H1 (cell line): ENCODE measurements around the gene TSPAN4. TPM values are rescaled to one million over a fixed set of nuclear protein-coding genes. Genes with fewer than 3 reads are reported as not detected.

ENCODE experiments used
- ASH2L ChIP-seq: fragments of 200-600, 300-600 bp; sonication (generic); IDR thresholded peaks from one replicate; pipeline ENCODE4 v1.7.1; 2017; ENCODE audit warnings: low read length
- BACH1 ChIP-seq: IDR thresholded peaks from 2 replicates; pipeline ENCODE4 v1.6.1; 2012; ENCODE audit warnings: low read length, improper control_type of control experiment
- CHD2 ChIP-seq: IDR thresholded peaks from 2 replicates; pipeline ENCODE4 v1.6.1; 2012; ENCODE audit warnings: low read length, improper control_type of control experiment
- CTBP2 ChIP-seq: IDR thresholded peaks from 2 replicates; pipeline ENCODE4 v1.7.0; 2011; ENCODE audit warnings: borderline replicate concordance, mild to moderate bottlenecking, moderate library complexity, mixed read lengths, low read length; ENCODE audit not compliant: insufficient read depth, insufficient read length
- EGR1 ChIP-seq: IDR thresholded peaks from 2 replicates; pipeline ENCODE4 v1.6.1; 2011; ENCODE audit warnings: low read depth, low read length, borderline replicate concordance
- EP300 ChIP-seq, 2 experiments: IDR thresholded peaks; 1 replicate in 1 of 2; 2 replicates in 1 of 2; pipeline ENCODE4 v1.6.1; 2011 to 2012; ENCODE audit warnings: low read depth in 2 of 2, low read length in 2 of 2, mild to moderate bottlenecking in 2 of 2, borderline replicate concordance in 1 of 2, inconsistent platforms in 1 of 2, moderate library complexity in 1 of 2
- EZH2 ChIP-seq: fragments of 200-600 bp; sonication (generic); IDR thresholded peaks from 2 replicates; pipeline ENCODE4 v1.7.1; 2012; ENCODE audit warnings: low read depth, mild to moderate bottlenecking, moderate library complexity, low read length, inconsistent platforms; ENCODE audit not compliant: severe bottlenecking
- JUN ChIP-seq: IDR thresholded peaks from 2 replicates; pipeline ENCODE4 v1.6.1; 2011; ENCODE audit warnings: low read depth, mild to moderate bottlenecking, improper control_type of control experiment, low read length
- KDM4A ChIP-seq: IDR thresholded peaks from one replicate; pipeline ENCODE4 v1.7.1; 2012; ENCODE audit warnings: low read depth, mild to moderate bottlenecking, moderate library complexity, low read length, inconsistent platforms; ENCODE audit not compliant: severe bottlenecking
- MAFK ChIP-seq: IDR thresholded peaks from 2 replicates; pipeline ENCODE4 v1.6.1; 2012; ENCODE audit warnings: low read depth, mild to moderate bottlenecking, improper control_type of control experiment, low read length
- NRF1 ChIP-seq: IDR thresholded peaks from 2 replicates; pipeline ENCODE4 v1.6.1; 2011; ENCODE audit warnings: mild to moderate bottlenecking, low read depth, low read length, improper control_type of control experiment
- RAD21 ChIP-seq, 2 experiments: IDR thresholded peaks in 1 of 2; conservative IDR thresholded peaks in 1 of 2; 2 replicates each; pipeline ENCODE4 v1.6.1; 2011; ENCODE audit warnings: low read depth in 2 of 2, low read length in 2 of 2, improper control_type of control experiment in 1 of 2, inconsistent platforms in 1 of 2, mild to moderate bottlenecking in 1 of 2, moderate library complexity in 1 of 2
- RBBP5 ChIP-seq: IDR thresholded peaks from 2 replicates; pipeline ENCODE4 v1.7.1; 2012; ENCODE audit warnings: low read depth, mild to moderate bottlenecking, inconsistent platforms, low read length, moderate library complexity, borderline replicate concordance
- SUZ12 ChIP-seq: fragments of 200-600 bp; sonication (generic); IDR thresholded peaks from 2 replicates; pipeline ENCODE4 v1.6.1; 2012; ENCODE audit warnings: mild to moderate bottlenecking, inconsistent platforms, low read length, moderate library complexity, mixed read lengths
- TCF12 ChIP-seq: IDR thresholded peaks from 2 replicates; pipeline ENCODE4 v1.6.1; 2011; ENCODE audit warnings: low read depth, mild to moderate bottlenecking, low read length
- TEAD4 ChIP-seq: IDR thresholded peaks from 2 replicates; pipeline ENCODE4 v1.6.1; 2012; ENCODE audit warnings: low read depth, low read length, inconsistent platforms, mixed read lengths
- polyA plus RNA-seq, 7 experiments: library from polyadenylated mRNA; depleted of rRNA in 3 of 7; stranded (reverse) in 5 of 7; unstranded in 2 of 7; fragments of >200 nt in 5 of 7; fragments of 200-250 nt in 2 of 7; gene quantifications; 1 replicate in 5 of 7; 2 replicates in 1 of 7; 4 replicates in 1 of 7; pipeline versions ENCODE4 v1.2.1 to v1.2.3, GENCODE V29; 2011 to 2013; ENCODE audit warnings: missing spikeins in 2 of 7, mixed read lengths in 2 of 7
- total RNA-seq: library from RNA; stranded (reverse); fragmentation: NEBNext Ultra II Directional; extraction: Animal tissue kit (Norgen Biotek cat#: 25700); gene quantifications from 2 replicates; pipeline ENCODE4 v1.2.1, GENCODE V29; 2021
- TF ChIP-seq, protein P1 (sequence below): IDR thresholded peaks from 2 replicates; pipeline ENCODE4 v1.6.1; 2011; ENCODE audit warnings: low read depth, mild to moderate bottlenecking, low read length; ENCODE audit not compliant: insufficient read depth

Gene TSPAN4
- total and polyA plus RNA-seq, 2 of the 8 experiments (the other 6 are each of a cell fraction or from before 2014, with no cell fraction given): 74.1 to 145 TPM

DNA sequence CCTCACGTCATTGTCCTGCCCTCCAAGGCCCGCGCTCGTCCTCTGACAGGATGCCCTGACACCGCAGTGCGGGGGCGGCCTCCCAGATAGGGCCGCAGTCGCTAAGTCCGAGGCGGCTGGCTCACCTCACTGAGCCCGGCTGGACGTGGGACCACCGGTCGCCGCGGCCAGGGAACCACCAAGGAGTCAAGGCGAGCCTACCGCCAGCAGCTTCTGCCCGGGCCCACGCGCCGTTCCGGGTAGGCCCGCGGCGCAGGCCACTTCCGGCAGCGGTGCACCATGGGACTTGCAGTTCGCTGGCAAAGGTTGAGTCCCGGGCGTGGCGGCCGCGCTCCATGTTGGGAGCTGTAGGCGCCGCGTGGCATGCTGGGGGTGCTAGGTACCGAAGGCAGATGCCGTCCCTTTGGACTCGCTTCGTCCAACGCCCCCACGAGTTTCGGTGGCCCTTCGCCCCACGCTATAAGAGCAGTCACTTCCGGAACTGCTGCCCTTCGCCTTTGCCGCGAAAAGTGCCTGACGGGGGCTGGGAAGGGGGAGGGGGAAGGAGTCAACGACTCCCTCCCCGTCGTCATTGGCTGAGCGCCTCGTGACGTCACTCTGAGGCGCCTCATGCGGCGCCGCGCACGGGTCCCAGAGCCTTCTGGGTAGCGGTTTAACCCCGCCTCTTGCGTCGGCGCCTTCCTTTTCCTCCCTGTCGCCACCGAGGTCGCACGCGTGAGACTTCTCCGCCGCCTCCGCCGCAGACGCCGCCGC is 33.2 kb upstream of the TSPAN4 start, which contains the start of gene RPLP2 (continued):
- TF ChIP-seq CTBP2 (no peak), EP300 (IDR thresholded peaks at IDR 0.05; ENCODE audit: borderline replicate concordance in 1 of 2, low read depth in 2 of 2, low read length in 2 of 2) (no peak; a peak in 1 of 3 replicates), EZH2 (no peak), RAD21 (IDR thresholded peaks at IDR 0.05 in 1 of 2, conservative IDR thresholded peaks at IDR 0.05 in 1 of 2; ENCODE audit: low read depth in 2 of 2, low read length in 2 of 2) (no peak), NRF1 (no peak), JUN (0 out of 2 replicates have a peak, but pooled peaks have one; percentile 20), CHD2 (peak; percentile 76), TCF12 (no peak), ASH2L (peak; percentile 91), BACH1 (0 out of 2 replicates have a peak, but pooled peaks have one; percentile 5), TEAD4 (0 out of 2 replicates have a peak, but pooled peaks have one; percentile 21), EGR1 (peak; percentile 93), SUZ12 (no peak), RBBP5 (peak; percentile 91), KDM4A (peak; percentile 100), MAFK (no peak)
- TF ChIP-seq, protein P1, sequence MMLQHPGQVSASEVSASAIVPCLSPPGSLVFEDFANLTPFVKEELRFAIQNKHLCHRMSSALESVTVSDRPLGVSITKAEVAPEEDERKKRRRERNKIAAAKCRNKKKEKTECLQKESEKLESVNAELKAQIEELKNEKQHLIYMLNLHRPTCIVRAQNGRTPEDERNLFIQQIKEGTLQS: peak; percentile 94
